ENCODE data around the gene NPHS1.
"Not testable (repeated sequence)": the region's sequence is repeated elsewhere in the genome, so short reads cannot be mapped to it uniquely, and the experiment has no call there.

NPHS1 gene

DNA sequence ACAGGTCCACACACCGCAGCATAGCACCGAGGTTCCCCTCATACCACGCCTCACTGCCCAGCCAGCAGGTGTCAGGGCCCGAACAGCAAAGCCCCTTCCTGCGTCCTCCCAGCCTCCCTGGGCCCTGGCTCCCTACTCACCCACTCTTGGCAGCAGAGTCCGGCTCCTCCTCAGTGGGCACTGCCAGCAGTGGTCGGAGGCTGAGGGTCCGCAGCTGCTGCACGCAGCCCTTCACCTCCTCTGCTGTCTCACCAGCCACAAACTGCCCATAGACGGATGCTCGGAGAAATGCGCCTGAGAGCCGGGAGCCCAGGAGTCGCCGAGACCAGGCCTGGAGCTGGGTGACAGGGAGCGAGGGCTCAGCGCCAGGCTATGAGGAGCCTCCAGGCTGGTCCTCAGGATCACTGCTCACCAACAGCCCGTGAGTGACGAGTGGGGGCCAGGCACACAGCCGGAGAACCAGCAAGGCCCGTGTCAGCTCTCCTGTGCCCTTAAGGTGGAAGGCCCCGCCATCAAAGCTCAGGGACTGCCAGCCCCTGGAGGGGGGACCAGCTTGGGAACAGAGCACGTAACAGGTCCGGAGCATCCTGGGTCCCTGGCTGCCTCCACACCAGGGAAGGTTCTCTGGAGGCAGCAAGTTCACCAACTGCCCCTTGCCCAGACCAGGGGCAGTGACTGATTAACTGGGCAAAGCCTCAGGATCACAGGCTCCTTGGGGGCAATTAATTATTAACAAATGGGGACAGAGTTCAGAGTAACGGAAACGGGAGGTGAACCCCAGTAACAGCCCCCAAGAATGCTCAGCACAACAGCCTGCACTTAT is 39.9 kb downstream of the NPHS1 start, which contains the start of gene PRODH2:
TSS of gene PRODH2 (minus strand) at position 626 of the 823 bp plus-strand sequence. CDS start at position 586, 40 bp downstream.
- DNase-seq, result no peak

DNA sequence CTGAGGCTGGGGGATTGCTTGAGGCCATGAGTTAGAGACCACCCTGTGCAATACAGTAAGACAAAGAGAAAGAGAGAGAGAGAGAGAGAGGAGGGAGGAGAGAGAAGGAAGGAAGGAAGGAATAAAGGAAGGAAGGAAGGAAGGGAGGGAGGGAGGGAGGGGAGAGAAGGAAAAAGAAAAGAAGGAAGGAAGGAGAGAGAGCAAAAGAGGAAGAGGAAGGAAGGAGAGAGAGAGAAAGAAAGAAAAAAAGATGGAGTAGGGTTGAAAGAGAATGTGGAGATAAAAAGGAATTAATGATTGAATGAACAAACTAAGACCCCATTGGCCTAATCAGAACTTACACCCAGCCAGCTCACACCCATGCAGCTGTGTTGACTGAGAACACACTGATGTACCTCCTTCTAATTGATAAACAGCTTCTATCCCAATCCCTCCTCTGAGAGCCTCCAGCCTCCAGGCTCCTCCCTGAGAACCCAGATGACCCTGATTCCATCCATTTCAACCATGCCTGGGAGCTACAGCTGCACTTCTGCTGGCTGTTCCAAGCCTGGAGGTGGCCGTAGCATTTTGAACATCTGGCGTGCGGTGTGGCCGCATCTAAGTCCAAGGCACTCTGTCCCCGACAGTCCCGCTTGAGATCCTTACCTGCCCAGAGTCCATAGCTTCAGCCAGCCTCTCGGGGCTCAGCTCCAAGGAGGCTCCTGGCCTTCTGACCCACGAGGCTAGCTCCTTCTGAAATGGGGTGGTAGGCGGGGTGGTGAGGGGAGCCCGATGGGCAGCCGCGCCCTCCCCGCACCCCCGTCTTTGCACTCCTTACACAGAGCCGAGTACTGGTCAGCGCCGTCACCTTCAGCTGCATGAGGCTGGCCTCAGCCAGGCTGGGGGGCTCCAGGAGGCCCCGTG is 40.7 kb downstream of the NPHS1 start:
- DNase-seq, result no peak

DNA sequence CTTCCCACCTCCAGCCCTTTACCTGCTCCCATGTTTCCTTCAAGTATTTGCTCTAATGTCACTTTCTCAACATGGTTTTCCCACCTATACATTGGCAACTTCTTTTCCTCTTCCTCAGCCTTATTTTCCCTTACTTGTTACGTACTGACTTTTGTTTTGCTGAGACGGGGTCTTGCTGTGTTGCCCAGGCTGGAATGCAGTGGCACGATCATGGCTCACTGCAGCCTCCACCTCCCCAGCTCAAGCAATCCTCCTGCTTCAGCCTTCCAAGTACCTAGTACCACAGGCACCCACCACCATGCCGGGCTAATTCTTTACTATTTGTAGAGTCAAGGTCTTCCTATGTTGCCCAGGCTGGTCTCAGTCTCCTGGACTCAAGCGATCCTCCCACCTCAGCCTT is 44.7 kb downstream of the NPHS1 start:
- no peak for DNase-seq

DNA sequence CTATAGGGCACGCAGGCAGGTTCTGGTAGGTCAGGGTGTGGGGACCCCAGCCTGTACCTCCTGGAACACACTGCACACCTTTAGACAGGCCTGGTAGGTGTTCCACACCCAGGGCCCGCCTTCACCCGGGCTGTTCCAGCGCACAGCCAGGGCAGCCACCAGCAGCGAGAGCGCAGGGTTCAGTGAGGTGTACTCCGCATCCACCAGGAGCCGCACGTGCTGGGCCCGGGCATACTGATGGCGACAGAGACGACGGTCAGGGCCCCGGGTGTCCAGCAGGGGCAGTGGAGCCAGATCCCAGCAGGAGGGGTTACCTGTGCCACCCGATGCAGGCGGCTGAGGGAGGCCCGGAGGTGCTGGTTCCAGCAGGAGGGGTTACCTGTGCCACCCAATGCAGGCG is 45.7 kb downstream of the NPHS1 start:
- DNase-seq, result no peak

DNA sequence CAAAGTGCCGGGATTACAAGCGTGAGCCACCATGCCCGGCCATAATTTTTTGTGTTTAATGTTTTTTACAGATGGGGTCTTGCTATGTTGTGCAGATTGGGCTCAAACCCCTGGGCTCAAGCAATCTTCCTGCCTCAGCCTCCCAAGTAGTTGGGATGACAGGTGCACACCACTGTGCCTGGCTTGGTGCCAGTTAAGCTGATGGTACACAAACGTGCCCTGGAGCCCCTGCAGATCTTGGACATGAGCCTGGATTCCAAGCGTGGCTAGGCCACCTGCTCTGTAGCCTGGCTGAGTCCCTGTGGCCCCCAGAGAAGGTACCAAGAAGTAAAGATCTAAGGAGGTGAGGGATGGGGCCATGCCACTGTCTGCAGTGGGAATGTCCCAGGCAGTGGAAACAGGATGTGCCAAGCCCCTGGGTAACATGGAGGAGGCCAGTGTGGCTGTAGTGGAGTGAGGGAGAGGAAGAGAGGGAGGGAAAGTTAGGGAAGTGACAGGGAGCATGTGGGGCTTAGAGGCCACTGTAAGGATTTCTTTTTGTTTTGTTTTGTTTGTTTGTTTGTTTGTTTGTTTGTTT is 46.7 kb downstream of the NPHS1 start:
- DNase-seq, result no peak

DNA sequence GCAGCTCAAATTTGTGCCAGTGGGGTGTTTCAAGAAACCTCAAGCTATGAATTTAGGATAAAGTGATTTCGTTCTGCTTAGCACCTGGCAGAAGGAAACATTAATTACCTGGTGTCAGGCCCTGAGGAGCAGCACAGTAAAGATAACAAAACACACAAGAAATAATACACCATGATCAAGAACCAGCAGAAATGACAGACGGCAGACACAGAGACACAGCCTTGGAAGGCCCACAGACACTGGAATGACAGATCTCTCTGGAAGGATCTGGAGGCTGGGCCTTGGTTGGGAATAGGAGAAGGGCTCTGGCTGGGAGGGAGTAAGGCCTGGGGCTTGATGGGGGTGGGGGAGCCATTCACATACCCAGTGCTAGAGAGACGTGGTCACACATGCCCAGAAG is 50.5 kb downstream of the NPHS1 start:
- no peak for DNase-seq

DNA sequence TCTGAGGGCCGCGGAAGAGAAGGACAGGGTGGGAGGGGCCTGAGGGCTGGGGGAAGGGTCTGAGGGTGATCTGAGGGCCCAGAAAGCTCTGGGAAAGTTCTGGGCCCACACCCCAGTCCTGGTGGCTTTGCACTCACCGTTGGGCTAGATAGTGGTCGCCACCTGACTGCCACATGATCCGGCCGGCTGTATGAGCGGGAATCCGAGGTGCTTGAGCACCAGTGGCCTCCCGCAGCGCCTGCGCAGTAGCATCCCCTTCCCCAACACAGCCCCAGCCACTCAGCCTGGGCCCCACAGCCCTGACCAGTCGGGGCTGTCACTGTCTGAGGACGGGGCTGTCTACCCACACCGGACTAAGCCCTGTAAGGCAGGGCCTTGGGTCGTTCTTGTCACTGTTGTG is 54.6 kb downstream of the NPHS1 start:
- DNase-seq, result peak in 7 of 14 donors; percentile 18 to 49 (median 24)

DNA sequence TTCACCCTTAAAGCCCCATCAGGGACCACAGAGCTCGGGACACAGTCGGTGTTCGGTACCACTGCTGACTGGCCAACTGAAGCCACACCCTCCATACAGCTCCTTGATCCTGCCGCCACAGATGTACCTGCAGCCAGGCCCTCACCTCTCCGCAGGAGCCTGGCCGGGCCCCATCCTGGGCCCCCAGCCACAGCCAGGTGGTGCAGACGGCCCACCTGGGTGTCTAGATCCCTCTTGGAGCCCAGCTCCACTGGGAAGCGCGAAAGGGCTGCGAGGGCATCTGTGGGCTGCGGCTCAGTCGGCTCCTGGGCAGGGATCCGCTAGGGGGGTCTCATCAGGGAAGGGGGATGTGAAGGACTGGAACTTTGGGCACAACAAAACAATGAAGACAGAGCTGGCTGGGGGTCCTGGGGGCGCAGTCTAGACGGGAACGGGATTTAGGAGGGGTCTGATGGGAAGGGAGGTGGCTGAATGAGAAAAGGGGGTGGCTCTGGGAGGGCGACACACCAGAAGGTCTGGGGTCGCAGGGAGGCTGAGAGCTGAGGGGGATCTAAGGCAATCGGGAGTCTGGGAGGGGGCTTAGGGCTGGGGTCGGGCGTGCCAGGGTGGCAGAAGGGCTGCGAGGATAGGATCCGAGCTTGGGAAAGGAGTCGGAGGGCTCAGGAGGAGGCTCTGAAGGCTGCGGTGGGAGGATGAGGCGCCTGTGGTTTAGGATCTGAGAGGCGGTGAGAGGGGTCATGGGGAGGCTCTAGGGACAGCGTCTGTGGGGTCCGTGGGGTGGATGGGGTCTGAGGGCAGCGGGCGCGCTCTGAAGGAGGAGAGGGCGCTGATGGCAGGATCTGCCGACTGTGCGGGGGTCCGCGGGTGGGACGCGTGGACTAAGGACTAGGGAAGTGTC is 55.4 kb downstream of the NPHS1 start:
- DNase-seq, result no peak

DNA sequence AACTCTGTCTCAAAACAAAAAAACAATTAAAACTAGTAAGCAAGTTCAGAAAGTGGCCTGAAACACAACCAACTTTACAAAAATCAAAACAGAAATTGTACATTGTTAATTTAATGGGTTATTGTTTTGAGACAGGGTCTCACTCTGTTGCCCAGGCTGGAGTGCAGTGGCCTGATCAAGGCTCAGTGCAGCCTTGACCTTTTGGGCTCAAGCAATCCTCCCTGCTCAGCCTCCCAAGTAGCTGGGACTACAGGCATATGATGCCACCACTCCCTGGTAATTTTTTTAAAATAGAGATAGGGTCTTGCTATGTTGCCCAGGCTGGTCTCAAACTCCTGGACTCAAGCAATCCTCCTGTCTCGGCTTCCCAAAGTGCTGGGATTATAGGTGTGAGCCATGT is 56.7 kb downstream of the NPHS1 start:
- not testable (repeated sequence) for DNase-seq

DNA sequence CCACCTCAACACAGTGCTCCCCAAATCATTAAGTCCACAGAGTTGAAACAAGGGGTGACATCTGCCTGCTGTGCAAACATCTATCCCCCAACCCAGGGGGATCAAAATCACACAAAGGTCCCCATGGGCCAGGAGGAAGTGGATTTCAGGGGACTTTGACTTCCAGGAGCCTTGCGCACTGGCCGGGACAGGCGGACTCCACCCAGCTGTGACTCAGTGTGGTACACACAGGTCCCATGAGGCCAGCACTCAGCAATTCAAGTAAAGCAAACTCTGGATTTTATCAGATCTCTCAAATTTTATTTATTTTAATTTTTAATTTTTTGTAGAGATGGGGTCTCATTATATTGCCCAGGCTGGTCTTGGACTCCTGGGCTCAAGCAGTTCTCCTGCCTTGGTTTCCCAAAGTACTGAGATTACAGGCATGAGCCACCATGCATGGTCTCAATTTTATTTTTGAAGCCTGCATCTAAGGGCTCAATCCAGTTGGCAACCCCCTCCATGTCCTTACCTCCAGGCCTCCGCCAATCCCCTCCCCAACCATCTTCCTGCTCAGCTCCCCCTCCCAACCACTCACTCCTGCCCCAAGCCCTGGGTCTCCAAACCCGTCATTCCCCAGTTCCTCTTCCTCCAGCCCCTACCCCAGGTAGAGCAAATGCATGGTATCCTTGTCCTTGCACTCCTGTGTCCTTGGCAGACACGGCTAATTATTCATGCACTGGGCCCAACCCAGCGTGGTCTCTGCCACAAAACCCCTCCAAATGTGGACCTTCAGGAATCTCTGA is 58.7 kb downstream of the NPHS1 start:
- DNase-seq, result no peak

DNA sequence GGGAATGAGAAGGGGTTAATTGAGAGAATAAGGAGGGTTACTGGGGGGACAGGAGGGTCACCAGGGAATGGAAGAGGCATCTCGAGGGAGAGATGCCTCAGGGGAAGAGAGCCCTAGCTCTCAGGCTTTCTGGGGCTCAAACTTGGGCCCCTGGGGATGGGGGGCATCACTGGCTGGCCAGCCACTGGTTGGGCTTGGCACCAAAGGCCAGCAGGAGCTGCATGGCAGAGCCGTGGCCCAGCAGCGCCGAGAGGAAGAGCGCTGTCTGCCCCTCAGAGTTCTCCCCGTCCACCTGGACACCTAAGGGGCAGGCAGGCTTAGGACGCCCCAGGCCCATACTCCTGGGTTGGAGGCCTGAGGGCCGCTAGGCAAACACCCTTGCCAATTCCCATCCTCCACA is 59.4 kb downstream of the NPHS1 start:
- no peak for DNase-seq

DNA sequence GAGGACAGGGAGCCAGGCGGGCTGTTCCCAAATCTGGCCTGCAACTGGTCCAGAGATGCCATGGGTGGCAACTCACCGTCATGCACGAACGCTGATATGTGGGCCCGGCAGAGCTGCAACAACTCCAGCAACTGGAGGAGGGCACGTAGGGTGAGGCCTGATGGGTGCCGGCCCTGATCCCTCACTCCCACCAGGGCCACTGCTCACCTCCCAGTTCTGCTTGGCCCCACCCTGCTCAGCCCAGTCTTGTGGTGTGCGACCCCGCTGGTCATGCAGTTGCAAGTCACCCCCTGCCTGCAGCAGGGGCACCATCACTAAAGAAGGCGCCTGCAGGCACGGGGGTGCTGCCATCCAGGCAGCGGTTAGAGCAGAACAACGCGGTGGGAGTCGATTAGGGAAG is 60.0 kb downstream of the NPHS1 start:
- DNase-seq, result no peak

DNA sequence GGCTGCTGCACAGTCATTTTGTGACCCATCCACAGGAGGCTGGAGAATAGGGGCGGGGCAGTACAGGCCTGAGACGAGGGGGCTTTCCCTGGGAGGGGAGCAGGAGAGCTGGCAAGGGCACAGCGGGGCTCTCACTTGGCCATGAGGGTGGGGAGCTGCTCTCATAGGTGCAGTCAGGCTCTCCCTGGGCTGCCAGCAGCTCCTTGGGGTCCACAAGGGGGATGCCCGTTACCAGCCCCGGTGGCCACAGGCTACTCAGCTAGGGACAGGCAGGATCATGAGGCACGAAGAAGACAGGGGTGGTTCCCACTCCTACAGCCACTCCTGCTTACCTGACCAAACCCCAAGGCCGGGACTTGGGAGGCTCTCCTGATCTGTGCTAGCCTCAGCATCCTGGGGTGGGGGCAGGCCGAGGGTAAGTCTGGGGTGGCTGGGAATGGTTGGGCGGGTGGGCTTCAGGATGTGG is 60.5 kb downstream of the NPHS1 start:
- DNase-seq, result no peak

DNA sequence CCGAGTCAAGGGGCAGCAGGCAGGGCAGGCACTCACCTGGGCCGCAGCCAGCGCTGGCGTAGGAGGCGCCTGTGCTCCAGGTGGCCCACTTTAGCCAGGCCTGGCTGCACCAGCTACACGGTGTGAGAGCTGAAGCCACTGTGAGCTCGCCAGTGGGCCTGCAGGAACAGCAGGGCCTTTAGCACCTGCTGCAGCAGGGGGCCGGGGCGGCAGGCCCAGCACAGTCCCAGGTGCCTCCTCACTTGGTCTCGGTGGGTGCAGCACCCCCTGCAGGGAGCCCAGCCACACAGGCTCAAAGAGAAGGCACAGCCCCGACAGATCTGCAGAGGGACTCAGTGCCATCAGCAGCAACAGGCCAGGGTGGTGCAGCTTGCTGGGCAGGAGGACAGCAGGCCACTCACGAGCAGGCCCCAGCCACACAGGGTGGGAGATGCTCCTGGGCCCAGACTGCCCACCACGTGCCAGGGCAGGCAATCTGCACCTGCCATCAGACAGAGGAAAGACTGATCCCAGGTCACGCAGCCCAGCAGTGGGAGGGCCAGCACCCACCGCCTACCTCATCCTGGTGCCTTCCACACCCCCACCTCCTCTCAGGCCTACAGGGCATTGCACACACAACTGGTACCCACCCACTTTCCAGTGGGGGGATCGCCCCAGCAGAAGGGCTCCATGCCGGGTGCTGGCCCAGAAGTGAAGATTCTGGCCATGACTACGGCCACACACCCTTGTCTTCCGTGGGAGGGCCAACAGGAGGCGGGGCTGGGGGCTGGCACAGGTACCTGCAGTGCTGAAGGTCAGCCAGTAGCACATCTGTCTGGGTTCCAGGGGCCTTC is 61.1 kb downstream of the NPHS1 start:
- DNase-seq, result peak in 1 of 14 donors; percentile 49

DNA sequence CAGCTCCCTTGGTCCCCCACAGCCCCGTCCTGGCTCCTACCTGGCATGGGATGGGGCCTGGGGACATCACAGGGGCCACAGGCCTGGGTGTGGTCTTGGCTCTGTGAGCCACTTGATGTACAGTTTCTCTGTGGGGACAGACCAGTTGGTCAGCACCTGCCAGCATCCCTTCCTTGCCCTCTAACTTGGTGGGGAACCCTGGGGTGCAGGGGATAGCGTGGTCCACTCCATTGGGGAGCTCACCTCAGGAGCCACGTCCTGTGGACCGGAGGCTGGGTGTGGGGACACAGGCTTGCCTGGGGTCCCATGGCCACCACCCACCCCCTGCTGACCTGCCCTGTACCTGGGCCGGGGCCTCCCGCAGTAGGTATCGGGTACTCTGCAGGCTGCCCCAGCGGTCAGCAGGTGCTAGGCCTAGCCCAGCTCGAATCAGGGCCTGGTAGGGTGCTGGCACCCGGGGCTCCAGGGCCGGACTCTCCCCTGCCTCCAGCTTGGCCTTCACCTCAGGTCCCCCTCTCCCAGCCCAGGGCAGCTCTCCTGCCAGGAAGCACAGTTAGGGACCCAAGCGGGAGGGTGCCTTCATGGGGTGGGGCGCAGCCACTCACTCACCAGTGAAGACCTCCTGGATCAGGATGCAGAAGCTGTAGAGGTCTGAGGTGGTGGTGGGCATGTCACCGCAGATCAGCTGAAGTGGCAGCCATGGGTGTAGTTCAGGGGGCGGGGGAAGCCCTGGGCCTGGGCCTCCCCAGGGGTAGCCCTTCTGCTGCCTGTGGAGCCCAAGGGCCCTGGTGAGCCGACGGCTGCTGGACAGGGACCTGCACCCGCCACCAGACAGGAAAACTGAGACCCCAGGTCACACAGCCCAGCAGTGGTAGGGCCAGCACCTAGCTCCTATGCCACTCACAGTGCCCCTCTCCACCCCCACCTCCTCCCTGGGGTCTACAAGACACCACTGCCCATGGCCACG is 62.0 kb downstream of the NPHS1 start:
- no peak for DNase-seq

DNA sequence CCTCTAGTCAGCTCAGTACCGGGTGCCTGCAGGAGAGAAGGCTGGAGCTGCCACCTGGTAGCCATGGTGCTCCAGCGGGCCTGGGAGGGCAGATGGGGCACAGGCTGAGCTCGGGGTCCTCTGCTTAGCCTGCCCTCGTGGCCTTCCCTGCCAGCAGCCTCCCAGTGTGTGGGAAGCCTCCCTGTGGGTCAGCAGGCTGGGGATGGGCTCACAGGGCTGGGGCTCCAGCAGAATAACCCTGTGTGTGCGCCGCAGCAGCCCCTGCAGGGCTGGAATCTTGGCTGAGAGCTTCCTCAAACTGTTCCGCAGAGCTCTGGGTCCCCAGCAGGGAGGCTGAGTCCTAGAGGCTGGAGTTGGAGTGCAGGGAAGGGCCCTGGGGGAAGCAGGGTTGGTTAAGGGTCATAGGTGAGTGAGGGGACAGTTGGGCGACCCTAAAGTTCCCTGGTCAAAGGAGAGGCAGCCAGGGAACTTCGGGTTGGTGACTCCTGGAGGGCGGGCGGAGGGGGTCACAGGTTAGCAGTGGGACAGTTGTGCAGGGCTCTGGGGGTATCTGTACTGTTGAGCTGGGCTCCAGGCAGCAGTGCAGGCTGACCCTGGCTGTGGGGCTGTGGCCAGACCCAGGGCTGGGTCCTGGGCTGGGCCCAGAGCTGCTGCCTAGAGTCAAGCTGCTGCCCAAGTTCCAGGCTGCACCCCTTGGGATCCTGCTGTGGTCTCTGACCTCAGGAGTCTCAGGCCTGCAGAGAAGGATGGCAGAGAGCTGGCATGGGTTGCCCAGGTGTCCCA is 62.9 kb downstream of the NPHS1 start:
- no peak for DNase-seq

DNA sequence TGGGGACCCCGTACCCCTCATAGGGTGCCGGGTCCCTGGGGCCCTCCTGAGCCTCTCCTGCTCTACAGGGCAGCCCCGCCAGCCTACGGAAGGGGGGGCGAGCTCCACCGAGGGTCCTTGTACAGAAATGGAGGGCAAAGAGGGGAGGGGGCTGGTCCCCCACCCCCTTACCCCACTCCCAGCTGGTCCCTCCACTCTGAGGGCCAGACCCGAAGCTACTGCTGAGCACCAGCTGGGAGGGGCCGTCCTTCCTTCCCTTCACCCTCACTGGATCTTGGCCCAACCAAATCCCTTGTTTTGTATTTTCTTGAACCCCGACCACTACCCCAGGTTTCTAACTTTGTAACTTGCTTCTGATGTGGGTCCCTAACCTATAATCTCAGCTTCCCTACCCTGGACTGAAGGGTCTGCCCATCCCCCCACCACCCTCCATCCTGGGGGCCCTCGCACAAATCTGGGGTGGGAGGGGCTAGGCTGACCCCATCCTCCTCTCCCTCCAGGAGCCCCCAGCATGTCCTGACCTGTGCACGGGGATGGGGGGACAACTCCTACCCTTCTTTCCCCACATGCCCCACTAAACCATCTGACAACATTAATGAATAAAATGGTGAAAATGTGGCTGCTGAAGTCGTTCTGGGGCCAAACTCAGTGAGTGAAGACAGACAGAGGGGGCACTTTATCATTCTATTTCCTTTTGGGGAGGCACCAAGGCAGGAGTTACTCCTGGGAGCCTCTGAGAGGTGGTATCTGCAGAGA is 63.9 kb downstream of the NPHS1 start:
- no peak for DNase-seq

Measured in C1 segment of cervical spinal cord (tissue), 14 donors.